ENCODE results near the gene XYLT1.

XYLT1 gene

DNA sequence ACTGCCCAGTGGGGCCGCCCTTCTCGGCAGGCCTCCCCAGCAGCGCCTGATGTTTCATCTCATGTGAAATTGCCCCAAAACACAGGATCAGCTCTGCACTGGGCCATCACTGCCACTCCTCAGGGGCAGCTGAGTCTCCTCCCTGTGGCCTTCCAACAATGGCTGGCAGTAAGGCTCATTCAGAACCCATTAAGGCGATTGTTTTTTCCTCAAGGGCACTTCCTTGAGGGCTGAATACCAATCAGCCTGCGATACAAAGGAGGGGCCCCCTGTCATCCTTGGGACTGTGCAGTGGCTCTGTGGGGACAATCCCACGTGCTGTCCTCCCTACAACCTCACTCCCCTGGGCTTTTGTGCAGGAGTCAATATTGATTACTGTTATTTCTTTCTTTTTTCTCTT, 47.5 kb downstream of the XYLT1 start:
- no peak for DNase-seq

GRCh38 chr16:17420816-17421215, 49.9 kb downstream of the XYLT1 start:
- no peak for DNase-seq

GRCh38 chr16:17419266-17419665, 51.5 kb downstream of the XYLT1 start:
- no peak for DNase-seq

GRCh38 chr16:17417740-17418139, 53.0 kb downstream of the XYLT1 start:
- peak in 3 of 4 experiments; percentile 22 to 30 (median 25) for DNase-seq

- peak; percentile 81 to 92 (median 90) for DNase-seq
Observed at GRCh38 chr16:17416461-17417311, 54.1 kb downstream of the XYLT1 start.

GRCh38 chr16:17414916-17415315, 55.8 kb downstream of the XYLT1 start:
- DNase-seq: no peak

DNA sequence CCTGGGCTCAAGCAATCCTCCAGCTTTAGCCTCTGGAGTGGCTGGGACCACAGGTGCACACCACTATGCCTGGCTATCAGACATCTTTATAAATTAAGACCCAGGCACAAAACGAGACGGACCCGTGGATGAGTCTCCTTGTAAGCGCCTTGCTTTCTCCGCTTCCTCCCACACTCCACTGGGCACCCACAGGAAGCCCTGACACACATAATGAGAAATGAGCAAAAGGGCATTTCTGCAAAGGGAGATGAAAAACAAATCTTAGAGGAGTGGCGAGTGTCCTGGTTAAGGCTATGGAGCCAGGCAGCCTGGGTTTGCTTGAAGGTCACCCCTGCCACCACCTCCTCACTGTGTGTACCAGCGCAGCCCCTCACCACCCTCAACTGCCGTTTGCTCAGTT, 56.3 kb downstream of the XYLT1 start:
- peak; percentile 59 to 85 (median 82) for DNase-seq

DNA sequence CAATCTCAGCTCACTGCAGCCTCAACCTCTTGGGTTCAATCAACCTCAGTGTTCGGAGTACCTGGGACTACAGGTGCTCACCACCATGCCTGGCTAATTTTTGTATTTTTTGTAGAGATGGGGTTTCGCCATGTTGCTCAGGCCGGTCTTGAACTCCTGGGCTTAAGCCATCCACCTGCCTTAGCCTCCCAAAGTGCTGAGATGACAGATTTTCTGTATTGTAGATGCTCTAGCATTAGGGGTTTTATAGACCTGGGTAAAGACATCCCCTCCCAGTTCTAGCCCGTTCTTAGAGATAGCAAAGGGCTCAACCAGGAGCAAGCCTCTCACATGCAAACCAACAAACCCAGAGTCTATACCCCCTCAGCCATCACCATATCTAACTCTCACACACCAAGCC, 57.3 kb downstream of the XYLT1 start:
- DNase-seq: no peak

DNA sequence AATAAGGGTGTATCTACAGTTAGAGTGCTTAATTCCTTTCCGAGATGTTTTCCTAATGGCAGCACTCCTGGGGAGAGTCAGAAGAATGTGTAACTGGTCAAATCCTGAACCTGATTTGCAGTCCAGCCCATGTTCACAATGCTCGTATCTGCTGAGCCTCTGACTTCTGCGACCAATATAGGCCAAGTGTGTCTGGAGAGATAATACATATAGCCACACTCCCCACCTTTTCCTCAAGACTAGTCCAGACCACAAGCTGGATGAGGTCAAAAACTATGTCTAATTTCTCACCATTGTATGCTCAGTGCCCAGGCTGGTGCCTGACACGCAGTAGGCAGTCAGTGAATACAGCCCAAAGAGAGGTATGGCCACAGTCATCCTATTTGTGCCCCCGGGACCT, 58.0 kb downstream of the XYLT1 start:
- DNase-seq: no peak

DNA sequence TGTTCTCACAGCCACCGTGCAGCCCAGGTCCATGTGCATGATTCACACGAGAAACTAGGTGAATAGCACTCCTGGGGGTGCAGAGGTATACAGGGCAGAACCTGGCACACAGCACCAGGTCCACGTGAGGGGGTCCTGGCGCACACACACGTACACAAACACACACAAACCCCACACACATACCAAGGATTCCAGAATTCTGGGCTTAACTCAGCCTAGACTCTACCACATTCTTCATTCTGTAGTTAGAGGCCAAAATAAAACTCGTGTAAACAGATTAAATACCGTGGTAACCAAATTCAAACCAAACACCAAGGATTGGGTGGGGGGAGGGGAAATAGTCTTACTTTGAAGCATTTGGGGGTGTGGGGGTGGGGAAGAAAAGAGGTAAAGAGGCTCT, 58.5 kb downstream of the XYLT1 start:
- no peak for DNase-seq

DNA sequence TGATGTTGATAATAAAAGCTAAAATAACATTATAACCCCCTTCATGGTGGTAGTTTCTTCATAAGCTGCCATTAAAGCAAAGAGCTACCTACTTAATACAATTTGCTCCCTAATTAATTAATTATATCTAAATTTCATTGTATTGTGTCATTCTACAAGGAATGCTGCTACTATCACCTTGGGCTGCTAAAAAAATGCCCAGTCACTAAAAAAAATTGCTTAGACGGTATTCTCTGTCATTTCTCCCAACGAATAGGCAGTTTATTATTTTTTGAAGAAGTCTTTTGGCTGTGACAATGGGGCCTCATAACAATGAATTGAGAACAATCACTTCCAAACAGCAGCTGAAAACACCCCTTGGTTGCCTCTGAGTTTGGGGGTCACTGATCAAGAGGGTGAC, 59.5 kb downstream of the XYLT1 start:
- DNase-seq: no peak

- peak in 1 of 4 experiments; percentile 15 for DNase-seq
Observed at GRCh38 chr16:17410316-17410715, 60.4 kb downstream of the XYLT1 start.

DNA sequence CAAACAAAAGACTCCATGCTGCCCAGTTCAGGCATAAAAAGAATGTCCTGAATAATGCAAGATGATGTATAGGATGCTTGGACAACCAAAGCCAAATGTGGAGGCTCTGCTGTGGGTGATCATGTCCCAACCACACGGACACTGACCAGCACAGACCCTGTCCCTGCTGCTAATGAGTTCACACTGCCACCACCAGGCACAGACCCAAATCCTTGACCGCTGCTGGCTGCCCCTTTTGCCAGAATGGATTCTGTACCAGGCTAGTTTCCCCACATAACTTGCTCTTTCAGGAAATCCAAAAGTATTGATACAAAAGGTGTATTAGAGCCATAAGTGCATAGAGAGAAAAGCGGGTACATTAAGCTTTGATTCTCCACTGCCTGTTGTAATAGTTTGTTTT, 60.9 kb downstream of the XYLT1 start:
- no peak for DNase-seq

DNA sequence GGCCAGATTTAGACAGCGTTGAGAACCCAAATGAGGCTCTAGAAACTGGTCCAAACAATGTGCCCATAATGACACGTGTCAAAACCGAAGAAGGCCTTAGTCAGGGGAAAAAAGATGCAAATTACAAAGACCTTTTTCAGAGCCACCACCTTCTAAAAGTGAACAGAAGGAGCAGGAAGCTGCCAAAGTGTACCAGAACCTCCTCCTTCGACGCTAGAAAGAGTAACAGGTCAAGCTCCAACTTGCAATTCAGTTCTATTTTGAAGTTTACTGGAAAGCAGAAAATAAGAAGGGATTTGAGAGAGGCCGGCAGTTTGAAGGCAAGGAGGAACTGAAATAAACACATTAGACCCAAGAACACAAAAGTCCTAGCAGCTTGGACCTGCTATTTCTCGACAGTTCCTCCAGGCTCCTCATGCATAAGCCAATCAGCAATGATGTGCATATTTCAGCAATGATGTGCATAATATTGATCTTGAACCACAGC, 61.8 kb downstream of the XYLT1 start:
- peak; percentile 33 to 64 (median 50) for DNase-seq

GRCh38 chr16:17408296-17408695, 62.5 kb downstream of the XYLT1 start:
- no peak for DNase-seq

GRCh38 chr16:17407321-17407720, 63.4 kb downstream of the XYLT1 start:
- DNase-seq: no peak

DNA sequence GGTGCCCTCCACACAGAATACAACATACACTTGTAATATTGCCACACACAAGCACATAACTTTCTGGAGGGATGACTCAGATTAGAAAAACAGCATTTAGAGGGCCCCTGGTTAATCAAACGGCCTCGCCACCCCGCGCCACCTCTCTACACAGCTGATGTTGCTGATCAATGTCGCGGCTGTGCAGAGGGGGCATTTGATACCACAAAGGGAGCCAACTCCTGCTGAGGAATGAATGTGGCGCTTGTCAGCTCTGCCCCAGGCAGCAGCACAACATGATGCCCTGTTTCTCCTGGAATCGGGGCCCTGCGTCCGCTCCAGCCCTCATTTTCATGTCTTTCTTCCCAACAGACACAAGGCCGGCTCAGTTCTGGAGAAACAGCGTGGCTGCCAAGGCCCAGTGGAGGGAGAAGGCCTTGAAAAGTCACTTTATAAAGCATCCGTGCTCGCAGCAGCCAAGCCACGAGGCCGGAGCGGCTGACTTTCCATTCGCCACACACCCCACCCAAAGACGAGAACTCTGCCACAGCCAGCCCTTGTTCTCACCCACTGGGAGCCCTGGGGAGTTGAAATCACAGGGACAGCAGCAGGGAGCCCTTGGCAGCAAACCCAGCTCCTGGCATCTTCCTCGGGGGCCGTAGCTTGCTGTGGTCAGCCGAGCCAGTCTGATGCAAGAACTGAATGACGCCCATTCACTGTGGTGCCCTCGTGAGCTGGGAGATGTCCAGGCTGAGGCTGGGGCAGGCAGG, 65.6 kb downstream of the XYLT1 start:
- DNase-seq: peak; percentile 68 to 79 (median 73)

DNA sequence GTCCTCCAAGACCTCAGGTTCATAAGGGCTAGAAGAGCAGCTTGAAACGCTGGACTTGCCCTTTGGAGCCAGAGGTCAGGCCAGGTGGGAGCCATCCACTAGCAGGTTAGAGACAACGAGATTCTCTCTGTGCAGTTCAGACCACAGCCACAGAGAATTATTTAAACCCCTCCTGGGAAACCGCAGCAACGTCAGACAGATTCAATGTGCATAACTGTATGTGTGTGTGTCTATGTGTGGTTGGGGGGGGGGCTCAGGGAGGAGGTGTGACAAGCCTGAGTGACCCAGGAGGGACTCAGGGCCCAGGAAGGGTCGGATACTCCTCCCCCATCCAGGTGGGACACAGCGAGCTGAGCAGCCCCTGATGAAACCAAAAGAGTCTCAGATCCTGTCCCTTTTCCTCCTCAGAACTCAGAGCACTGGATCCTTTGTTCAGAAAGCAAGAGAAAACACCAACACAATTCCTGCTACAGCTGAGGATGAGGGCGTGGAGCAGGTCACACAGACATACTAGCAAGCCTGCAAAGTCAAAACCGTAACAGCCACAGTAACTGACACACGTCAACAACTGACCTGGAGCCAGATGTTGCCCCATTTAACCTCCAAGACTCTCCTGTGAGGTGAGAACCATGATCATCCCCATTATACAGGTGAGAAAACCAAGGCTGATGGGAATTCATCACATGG, 66.8 kb downstream of the XYLT1 start:
- DNase-seq: no peak

- peak in 1 of 4 experiments; percentile 15 for DNase-seq
Observed at GRCh38 chr16:17403156-17403809, 67.5 kb downstream of the XYLT1 start.

DNA sequence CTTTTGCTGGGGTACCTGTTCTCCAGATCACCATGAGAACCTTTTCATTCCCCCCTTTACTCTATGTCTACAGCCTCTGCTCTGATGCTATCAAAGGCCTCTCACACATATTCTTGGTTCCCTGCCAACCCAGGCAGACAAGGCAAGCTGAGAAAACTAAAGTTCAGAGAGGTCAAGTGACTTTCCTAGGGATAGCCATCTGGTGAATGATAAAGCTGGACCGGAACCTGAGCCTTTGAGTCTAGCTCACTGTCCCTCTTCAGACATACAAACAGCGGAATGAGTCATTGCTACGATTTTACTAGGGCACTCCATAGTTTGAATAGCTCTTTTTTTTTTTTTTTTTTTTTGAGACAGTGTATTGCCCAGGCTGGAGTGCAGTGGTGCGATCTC, 73.3 kb downstream of the XYLT1 start:
- DNase-seq: no peak

DNA sequence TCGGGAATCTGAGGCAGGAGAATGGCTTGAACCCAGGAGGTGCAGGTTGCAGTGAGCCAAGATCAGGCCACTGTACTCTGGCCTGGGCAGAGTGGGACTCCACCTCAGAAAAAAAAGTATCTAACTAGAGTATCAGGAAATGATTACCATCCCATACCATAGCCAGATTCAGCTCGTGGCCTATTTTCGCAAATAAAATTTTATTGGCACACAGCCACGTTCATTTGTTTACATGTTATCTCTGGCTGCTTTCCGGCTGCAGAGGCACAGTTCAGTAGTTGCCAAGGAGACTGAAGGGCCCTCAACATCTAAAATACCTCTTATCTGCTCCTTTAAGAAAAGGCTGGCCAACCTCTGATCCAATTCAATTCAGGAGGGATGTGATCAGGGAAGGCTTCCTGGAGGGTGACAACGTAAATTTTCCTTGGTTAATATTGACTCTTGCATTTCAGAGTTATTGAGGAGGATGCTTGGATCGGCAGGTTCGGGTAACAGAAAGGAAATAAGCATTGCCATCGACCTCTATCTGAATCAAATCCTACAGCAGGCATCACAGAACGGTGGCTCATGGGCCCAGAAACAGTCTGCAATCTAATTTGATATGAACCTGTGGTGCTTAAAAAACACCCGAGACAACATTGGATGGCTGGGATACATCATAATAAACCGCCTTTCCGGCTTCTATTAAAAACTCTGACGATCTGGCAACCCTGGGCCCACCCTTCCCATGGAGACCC, 73.8 kb downstream of the XYLT1 start:
- no peak for DNase-seq
